Bronchial epithelial cell (primary cell): ENCODE data around the gene CYB5R4. TPM values are rescaled to one million over a fixed set of nuclear protein-coding genes. Genes with fewer than 3 reads are reported as not detected.

Experiments
- DNase-seq: peaks from one replicate; pipeline ENCODE4 v3.0.0-alpha.2; 2010; ENCODE audit warnings: low read depth
- FAIRE-seq: peaks from 2 replicates; lab custom pipeline; 2011; peaks lifted over from hg19 to GRCh38; lab: Jason Lieb, UNC
- H3K27me3 ChIP-seq: 2 replicates; pipeline ENCODE4 v1.5.1; 2011; ENCODE audit warnings: low read length; ENCODE audit not compliant: control insufficient read depth, insufficient read depth
- H3K36me3 ChIP-seq: 2 replicates; pipeline ENCODE4 v1.5.1; 2011; ENCODE audit warnings: low read length; ENCODE audit not compliant: control insufficient read depth, insufficient read depth
- H3K4me3 ChIP-seq: 2 replicates; pipeline ENCODE4 v1.5.1; 2011; ENCODE audit warnings: mild to moderate bottlenecking, low read depth, low read length, control low read depth
- CTCF ChIP-seq: IDR thresholded peaks from 2 replicates; pipeline ENCODE4 v1.5.1; 2011; ENCODE audit warnings: mild to moderate bottlenecking, moderate library complexity, low read length, control low read depth, inconsistent platforms; ENCODE audit not compliant: insufficient read depth, severe bottlenecking
- total RNA-seq: library from RNA; depleted of rRNA; stranded (reverse); fragments of >200 nt; gene quantifications from 2 replicates; pipeline ENCODE4 v1.2.1, GENCODE V29; 2014

Gene CYB5R4
- total RNA-seq, 1 donor from 2014 or later = 4.7 TPM

DNA sequence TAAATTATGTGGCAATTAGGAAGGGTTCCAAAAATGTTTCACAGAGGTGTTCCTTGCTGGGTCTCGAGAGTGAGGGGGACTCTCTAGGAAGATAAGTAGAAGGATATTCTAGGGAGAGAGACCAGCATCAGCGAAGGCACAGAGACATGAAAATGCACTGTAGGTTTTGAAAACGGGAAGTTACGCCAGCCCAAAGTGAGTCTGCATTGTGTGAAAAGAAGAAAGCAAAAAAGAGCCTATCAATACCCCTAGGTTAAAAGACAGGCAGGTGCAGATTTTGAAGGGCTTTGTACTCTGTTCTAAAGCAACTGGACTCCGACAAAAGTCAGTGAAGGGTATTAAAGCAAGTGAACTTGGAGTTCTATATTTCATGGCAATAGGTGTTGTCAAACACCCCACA is 148.4 kb downstream of the CYB5R4 start:
- Histone ChIP-seq H3K27me3 (no peaks in the 10 kb centered on the region), H3K4me3 (no peak overlapping the region), H3K36me3 (no peaks in the 10 kb centered on the region)
- DNase-seq (no peak), FAIRE-seq (no peak)
- no peak for TF ChIP-seq CTCF

DNA sequence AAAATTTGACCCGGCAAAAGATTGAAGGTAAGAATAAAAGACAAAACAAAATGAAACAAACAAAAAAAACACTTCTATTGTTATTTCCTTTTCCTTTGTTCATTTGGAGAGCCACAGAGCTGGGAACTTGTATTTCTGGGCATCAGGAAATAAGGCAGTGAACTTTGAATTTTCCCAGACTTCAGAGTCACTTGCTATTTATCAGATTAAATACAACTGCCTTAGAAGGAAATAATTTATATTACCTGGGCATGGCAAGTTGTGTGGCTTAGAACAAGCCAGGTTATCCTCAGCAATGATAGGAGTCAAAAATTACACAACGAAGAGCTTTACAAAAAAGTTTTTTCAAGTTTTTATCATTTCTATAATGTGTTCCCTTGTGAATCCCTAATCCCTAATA is 153.9 kb downstream of the CYB5R4 start:
- no peak overlapping the region for H3K4me3 ChIP-seq
- no peak for TF ChIP-seq CTCF
- no peaks in the 10 kb centered on the region for H3K36me3 ChIP-seq
- no peaks in the 10 kb centered on the region for H3K27me3 ChIP-seq
- no peak for DNase-seq
- FAIRE-seq = no peak

- no peak for FAIRE-seq
- no peak for TF ChIP-seq CTCF
Observed at GRCh38 chr6:84013931-84014330, 154.4 kb downstream of the CYB5R4 start.

DNA sequence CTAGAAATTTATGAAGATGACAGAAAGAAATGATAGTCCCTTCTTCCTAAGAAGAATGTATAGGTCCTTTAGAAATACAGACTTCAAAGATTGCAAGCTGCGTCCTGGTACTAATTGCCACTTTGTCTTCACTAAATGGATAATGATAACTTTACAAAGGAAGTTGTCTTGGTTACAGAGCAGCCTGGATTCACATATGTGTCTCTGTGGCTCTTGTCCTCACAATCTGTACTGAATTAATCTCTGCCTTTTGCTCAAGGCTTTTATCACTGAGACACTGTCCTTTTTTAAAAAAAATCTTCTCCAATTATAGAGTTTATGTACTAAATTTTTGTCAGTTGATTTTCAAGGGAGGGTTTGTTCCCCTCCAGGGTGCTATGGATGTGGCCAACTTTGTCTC is 156.5 kb downstream of the CYB5R4 start:
- no peak for TF ChIP-seq CTCF
- H3K27me3 ChIP-seq = no peaks in the 10 kb centered on the region
- H3K4me3 ChIP-seq = no peak overlapping the region
- H3K36me3 ChIP-seq = no peaks in the 10 kb centered on the region
- no peak for FAIRE-seq
- no peak for DNase-seq

More at GRCh38 chr6:84013931-84014330, 154.4 kb downstream of the CYB5R4 start:
- DNase-seq = no peak
- no peaks in the 10 kb centered on the region for H3K36me3 ChIP-seq
- no peak overlapping the region for H3K4me3 ChIP-seq
- H3K27me3 ChIP-seq = no peaks in the 10 kb centered on the region

Other genes starting within 250 kb of the CYB5R4 start
- gene SNAP91, start 150.6 kb upstream of the CYB5R4 start, total RNA-seq = under 0.01 TPM in 1 of 2 replicates, not detected in the other
- gene RIPPLY2, start 6.3 kb upstream of the CYB5R4 start, total RNA-seq = not detected in 2 replicates
- gene MRAP2, start 174.1 kb downstream of the CYB5R4 start, total RNA-seq = 0.13 and 0.26 TPM in 2 replicates